Stimulated activated CD8-positive, alpha-beta memory T cell treated with anti-CD3 and anti-CD28 coated beads, Interleukin-4, amount 100 ng/mL, for 4 hours (primary cell): Measurements from ENCODE around the gene RPP25L.

Experiments
- DNase-seq, 2 donors: peaks; one replicate each; pipeline ENCODE4 v3.0.0-alpha.2; 2020; ENCODE audit warnings: low read depth in 2 of 2, low spot score in 1 of 2

Gene RPP25L

GRCh38 chr9:34571481-34571810 lies 40.5 kb downstream of the RPP25L start:
- no peak for DNase-seq

GRCh38 chr9:34570809-34571480 lies 41.0 kb downstream of the RPP25L start:
- DNase-seq, result no peak

- no peak for DNase-seq
These were observed 41.5 kb downstream of the RPP25L start for GRCh38 chr9:34570376-34570775.

GRCh38 chr9:34568774-34569173 lies 43.1 kb downstream of the RPP25L start:
- DNase-seq, result no peak

- DNase-seq, result no peak
These were observed 43.8 kb downstream of the RPP25L start for GRCh38 chr9:34568133-34568532.

- no peak for DNase-seq
These were observed 44.9 kb downstream of the RPP25L start for GRCh38 chr9:34566972-34567371.

GRCh38 chr9:34566322-34566721 lies 45.6 kb downstream of the RPP25L start:
- DNase-seq, result no peak

- DNase-seq, result no peak
These were observed 46.0 kb downstream of the RPP25L start for GRCh38 chr9:34565856-34566255.

- DNase-seq, result no peak
These were observed 47.3 kb downstream of the RPP25L start for GRCh38 chr9:34564617-34565016.

GRCh38 chr9:34563262-34563661 lies 48.6 kb downstream of the RPP25L start:
- no peak for DNase-seq

- no peak for DNase-seq
These were observed 49.7 kb downstream of the RPP25L start for GRCh38 chr9:34562135-34562745.

- no peak for DNase-seq
These were observed 51.2 kb downstream of the RPP25L start for GRCh38 chr9:34560599-34561214.
